CMK (cell line): ENCODE measurements around the gene ZNF692.

Experiments
- DNase-seq: peaks from one replicate; pipeline ENCODE4 v3.0.0-alpha.2; 2010; ENCODE audit warnings: low read depth

Gene ZNF692

DNA sequence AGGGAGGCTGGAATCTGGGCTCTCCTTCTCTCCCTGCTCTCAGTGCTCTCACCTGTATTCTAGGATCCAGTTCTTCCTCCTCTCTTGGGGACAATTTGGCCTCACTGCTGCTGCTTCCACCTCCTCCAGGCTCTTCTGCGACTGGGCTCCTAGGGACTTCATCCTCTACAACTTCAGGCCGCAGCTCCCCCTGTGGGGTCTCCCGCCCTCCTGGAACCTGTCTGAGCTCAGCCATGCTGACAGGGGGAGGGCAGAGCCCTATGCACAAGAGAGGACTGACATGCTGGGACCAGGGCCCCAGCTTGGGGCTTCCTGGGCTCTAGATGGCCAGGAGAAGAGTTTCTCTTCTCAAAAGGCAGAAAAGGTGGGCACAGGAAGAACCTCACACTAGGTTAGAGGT lies 34.2 kb downstream of the ZNF692 start:
- no peak for DNase-seq

DNA sequence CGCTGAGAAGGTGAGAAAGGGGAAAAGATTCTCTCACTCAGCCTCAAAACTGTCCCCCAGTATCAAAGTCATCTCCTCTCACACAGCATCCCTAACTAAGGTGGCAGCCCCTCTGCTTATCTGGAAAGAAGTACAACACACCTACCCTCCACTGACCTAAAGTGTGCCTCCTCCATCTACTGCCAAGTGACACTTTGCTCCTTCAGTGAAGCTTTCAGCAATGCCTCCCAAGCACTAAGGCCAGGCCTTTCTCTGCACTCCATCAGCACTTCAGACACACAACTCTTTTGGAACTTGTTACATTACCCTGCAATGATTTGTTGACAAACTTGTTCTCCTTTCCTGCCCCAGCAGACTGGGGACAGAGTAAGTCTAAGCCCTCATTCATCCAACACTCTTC lies 34.6 kb downstream of the ZNF692 start:
- no peak for DNase-seq

DNA sequence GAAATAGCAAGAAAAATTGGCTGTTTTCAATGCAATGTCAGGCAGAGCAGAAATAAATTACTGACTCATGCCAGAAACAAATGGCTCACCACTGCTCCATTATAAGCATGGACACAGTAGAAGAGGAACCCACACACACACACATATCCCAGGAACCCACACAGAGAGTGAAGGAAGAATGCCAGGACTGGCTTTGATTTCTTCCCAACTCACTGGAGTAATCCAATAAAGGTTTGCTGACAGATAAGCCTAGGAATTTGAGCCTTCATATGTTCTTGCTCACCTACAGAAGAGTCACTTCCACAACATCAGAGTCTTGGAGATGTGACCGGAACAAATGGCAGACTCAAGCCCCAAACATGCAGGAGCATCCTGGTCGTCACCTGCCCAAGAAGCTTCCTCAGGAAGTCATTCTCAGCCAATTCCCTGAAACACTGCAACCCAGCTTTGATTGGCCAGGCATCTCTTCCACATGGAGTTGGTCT lies 35.3 kb downstream of the ZNF692 start:
- no peak for DNase-seq

DNA sequence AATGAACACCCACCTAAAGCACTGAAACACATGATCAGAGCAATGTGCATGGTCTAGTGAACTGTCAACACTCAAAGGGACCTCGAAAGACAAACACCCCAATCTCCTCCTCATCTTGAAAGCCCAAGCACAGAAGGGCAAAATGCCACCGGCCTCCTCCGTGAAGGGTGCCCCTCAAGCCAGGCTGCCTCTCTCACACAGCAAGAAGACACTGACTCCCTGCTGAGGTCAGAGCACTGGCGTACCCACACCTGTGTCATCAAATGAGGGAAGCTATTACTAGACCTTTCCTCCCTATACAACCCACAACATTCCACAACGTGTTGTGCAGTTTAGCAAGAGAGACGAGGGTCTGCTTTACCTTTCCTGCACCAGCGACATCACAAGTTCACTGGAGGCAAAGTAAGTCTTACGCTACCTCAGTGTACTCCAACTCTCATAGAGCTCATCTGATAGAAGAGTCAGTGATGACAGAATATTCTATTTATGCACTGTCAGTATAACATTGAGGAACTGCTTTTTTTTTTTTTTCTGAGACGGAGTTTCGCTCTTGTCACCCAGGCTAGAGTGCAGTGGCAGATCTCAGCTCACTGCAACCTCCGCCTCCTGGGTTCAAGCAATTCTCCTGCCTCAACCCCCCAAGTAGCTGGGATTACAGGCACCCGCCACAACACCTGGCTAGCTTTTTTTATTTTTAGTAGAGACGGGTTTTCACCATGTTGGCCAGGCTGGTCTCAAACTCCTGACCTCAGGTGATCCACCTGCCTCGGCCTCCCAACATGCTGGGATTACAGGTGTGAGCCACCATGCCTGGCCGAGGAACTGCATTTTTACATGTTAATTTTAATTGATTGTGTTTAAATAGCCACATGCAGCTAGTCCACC lies 36.5 kb downstream of the ZNF692 start:
- DNase-seq = no peak

DNA sequence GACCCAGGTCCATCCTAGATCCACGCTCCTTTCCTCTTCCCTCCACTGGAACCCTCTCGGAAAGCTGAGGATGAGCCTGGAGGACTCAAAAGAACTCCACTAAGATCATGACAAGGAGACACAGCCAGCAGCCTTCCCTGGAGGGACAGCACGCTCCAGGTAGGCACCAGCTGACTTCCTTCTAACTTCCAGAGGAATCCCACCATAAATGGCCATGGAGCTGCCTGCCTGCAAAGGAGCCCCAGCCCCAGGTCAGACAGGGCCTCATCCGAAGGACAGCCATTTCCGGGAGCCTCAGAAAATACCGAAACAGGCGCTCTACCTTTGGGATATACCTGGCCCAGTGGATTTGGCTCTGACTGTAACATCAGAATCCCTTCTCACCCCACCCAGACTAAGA lies 37.2 kb downstream of the ZNF692 start:
- no peak for DNase-seq

DNA sequence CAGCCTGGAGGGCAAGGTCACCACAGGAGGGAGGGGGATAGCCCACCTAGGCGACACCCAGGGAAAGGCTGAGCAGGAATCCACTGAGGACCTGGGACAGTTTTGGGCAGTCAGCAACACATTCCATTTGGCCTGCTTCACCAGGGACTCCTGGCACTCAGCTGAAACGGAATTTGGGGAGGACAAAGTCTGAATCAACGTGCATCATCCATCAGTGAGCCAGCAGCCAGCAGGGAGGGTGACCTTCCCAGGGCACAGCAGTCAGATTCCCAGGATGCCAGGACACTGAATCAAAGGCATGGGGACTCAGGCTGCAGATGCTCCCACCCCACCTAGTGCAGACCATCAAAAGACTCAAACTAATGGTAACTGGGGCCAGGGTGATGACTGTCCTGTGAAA lies 37.8 kb downstream of the ZNF692 start:
- DNase-seq = no peak

DNA sequence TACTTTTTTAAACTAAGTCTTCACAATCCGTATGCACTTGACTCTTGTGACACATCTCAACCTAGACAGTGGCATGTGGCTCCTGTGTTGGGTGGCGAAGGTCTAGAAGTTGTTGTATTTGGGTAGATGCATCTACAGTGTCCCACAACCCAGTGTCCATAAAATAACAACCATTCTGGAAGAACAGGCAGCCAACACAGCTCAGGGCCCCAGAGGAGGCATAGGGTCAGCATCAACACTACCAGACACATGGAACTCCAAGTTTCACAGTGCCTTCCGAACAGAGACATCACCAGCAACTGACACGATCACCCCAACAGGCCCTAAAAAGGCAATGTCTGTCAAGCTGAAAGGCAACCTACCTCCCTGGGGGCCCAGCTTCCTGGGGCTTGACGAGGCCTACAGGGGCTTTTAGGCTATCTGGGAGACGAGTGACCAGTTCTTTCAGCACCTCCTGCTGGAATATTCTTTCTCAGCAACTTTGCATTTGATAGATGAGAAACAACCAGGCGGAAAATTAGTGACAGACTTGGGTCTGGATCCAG lies 38.8 kb downstream of the ZNF692 start:
- no peak for DNase-seq

DNA sequence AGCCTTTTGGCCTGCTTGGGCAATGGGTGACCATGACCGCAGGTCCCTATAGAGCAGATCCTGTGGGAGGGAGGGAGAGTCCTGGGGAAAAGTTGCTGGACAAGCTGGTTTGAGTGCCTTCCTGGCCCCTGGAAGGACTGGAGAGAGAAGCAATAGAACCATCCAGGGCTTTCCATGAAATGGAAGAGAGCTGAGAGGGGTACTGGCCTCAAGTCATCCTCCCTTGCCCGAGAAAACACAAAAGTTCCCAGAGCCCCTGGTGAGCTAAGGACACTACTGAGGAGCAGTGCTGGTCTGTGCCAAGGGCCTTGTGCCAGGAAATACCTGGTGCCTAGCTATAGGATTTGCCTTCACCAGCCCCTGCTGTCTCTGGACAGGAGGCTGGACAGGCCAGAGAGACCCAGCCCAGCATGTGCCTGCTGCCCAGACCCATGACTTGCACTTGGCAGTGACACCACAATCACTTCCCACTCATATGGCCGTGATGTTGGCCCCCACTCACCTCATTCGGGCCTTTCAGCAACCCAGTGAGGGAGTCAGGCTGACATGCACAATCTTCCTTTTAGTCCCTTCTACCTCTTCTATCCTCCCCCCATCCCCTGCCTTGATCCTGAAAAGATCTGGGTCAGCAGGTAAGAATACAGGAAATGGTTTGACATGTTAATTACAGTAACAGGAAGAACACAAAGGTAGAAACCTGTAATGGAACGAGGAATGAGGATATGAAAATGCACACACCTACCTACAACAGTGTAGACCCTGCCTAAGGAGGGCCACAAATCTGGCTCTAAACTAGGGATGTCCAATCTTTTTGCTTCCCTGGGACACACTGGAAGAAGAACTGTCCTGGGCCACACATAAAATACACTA lies 40.1 kb downstream of the ZNF692 start:
- DNase-seq = no peak

DNA sequence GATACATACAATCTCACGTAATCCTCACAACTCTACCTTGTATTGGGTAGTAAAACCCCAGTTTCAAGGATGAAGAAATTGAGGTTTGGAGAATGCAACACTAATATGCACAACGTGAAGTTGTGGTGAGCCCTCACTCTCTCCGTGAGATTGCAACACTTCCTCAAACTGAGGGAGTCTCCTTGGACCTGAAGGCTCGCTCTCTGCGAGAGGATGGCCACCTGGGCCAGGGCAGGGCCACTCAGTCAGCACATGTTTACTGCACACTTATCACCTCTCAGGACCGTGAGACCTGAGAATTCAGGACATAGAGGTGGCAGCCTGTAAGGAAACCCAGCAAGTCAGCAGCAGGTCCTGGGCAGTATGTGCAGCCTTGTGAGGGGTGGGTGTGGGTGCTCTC lies 41.8 kb downstream of the ZNF692 start:
- DNase-seq = no peak

DNA sequence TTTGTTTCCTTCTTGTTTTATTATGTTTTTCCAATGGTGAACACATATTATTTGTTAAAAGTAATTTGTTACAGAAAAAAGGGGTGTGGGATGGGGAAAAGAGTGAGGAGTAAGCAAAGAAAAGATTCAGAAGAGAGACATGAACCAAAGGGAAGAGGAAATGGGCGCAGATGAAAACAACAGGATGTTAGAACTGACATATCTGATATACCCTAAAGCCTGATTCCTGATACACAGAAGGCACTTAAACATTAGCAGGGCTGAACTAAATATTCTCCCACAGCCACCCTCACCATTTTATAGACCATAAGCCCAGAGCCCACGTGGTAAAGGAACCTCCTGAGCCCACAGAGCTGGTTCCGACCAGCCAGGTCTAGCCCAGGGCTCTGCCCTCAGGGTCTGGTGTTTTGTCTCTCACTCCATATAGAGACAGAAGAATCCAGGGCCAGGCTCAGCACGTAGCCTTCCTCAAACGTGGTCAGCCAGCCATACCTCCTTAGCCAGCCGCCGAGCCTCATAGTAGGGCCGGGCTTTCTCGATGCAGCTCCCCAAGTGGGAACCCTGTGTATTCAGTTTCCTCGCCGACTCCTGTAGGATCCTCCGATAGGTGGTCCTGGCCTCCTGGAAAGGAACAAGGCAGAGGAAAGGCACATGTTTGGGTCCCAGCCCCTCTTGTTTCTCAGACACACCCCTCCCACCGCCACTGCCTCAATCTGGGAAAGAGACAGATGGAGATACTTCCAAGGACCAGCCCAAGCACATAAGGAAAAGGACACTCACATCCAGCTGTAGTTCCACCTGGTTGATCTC lies 42.6 kb downstream of the ZNF692 start:
- no peak for DNase-seq

DNA sequence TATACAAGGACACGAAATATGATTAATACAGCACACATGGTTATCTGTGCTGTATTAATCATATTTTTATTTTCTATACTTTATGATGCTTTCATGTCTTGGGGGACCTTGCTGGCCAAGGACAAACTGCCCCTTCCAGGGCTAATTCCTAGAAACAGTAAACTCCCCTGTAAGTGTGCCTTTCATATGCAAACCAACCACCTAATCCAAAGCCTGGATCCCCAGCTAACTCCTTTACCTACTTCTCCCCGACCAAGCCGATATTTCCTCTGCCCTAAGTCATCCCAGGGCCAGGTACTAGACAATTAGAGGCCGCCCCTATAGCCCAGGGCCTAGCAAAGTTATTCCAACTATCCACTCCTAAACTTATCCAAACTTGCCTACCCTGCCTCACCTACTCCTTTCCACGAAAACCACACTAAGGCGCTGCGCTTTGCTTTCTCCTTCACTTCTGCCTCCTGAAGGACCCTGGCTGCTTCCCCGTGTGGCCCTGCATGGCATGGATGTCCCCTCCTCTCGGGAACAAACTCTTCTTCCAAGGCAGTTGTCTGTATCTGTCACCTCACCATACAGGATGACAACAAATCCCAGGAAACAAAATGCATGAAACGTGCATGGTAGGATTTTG lies 43.4 kb downstream of the ZNF692 start:
- no peak for DNase-seq

DNA sequence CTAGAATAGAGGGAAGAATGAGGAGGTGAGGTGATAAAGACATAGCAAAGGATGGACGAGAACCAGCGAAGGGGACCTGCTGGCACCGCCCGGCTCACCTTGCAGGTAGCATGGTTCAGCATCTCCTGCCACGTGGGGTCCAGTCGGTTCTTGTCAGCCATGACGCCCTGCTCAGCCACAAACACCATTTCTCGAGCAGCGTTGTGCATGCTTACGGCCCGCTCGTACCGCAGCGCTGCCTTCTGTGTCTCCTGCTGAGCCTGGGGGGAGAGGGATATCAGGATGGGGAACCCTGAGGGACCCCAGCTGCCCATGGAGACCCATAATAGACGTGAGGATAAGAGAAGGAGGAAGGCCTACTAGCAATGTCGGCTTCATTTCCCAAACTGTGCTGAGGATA lies 44.5 kb downstream of the ZNF692 start:
- DNase-seq = no peak

DNA sequence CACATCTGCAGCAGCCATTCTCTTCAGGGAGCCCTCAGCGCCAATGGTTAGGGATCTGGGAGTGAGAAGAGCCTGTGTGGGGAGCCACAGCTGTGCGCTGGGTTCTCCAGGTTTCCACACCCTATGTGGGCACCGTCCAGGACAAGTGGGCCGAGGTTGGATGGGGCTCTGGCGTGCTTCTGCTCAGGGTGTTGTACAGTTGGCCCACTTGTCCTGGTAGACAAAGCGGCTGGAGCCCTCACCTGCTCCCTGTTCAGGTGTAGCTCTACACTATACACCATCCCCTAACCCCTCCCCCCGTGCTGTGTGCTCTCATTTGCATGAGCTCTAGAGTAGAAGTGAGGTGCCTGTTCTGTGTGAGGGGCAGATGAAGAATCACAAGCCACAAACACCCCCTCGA lies 45.3 kb downstream of the ZNF692 start:
- DNase-seq = no peak

DNA sequence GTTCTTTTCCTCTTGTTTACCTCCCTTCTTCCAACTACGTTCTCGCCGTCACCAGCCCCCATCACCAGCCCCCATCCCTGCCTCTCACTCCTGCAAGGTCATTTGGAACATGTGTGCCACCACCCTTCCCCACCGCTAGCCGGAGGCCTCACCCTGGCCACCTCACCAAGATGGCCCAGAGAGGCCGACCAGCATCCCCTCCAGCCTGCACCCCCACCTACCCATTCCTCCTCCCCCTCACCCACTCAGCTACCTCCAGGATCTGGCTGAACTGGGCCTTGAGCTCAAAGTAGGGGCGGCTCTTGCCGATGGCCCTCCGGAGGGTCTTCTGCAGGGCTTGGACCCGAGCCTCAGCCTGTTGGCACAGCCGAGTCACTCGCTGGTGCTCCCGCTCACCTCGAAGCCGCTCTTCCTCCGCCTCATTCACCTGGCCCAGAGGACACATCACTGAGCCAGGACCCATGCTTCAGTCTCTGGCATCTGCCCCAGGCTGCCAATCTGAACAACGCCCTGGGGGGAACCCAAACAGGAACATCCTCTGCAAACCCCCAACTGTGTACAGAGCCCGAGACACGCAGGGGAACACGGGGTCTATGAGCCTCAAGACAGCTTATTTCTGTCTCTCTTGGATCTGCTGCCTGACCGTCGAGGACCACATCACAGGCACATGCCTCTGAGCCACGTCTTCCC lies 46.0 kb downstream of the ZNF692 start:
- no peak for DNase-seq

DNA sequence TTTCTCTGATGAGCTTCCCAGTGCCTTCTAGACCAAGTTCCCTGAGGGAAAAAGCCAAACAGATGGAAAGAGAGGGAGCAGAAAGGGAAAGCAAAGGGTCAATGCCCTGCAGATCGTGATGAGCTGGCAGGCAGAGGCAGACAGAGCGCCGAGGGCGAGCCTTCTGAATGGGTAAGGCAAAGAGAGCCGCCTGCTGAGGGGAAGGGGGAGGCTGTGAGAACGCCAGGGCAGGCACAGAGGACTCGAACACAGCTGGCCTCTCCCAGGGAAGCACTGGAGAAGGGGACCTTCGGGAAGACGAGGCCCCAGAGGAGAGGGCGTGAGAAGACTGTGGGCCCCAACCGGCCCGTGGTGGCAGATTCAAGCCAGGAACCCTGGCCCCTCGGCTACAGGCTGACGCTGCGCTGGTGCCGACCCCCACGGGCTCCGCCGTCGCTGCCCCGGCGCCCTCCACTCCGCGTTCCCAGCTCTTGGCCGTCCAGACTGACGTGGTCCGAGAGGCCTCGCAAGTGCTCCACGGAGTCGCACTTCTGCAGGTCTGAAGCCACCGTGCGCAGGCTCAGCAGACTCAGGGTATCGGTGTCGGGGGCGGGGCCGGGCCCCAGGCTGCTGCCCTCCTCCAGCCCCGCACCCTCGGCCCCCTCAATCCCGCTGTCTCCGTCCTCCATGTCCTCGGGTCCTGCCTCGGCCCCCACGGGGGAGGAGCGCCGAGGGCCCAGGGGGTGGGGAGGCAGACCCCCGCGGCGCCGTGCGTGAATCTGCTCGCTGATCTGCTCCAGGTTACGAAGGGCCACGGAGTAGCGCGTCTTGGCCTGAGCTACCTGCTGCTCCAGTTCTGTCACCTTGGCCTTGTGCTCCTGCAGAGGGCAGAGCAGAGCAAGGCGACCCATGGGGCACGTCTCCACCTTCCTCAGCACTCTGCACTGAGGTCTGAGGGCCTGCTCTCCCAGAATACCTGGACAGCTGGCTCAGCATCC lies 47.1 kb downstream of the ZNF692 start:
- no peak for DNase-seq

DNA sequence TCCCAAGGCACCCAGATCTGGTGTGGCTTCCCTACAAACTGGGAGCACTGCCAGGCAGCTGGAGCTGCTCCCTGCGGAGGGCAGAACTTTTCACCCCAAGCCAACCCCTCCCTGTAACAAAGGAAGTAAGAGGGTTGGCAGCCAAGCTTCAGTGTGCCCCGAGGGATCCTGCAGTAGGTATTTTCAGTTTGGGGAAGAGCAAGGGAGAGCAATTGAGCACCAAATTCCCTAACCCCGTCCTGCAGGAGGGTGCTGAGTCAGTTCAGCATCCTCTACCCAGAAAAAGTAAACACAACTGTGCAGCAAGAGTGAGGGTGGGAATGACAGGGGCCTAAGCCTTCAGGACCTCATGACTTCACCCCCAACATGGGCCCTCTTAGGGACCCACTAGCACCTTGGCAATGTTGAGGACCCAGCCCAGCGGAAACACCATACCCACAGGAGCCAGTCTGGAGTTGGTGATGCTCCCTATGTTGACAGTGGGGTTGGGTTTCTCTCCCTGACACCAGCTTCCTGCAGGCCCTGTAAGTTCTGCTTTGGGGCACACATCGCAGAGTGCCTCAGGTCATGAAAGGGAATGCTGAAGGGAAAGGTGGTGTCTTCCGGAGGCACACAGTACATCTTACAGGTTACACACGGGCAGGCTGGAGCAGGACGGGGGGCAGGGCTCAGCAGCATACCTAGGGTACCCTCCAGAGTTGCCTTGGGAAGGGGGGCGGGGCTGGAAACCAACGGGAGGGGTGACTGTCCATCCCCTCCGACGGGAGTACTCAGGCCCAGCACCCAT lies 48.0 kb downstream of the ZNF692 start:
- no peak for DNase-seq

DNA sequence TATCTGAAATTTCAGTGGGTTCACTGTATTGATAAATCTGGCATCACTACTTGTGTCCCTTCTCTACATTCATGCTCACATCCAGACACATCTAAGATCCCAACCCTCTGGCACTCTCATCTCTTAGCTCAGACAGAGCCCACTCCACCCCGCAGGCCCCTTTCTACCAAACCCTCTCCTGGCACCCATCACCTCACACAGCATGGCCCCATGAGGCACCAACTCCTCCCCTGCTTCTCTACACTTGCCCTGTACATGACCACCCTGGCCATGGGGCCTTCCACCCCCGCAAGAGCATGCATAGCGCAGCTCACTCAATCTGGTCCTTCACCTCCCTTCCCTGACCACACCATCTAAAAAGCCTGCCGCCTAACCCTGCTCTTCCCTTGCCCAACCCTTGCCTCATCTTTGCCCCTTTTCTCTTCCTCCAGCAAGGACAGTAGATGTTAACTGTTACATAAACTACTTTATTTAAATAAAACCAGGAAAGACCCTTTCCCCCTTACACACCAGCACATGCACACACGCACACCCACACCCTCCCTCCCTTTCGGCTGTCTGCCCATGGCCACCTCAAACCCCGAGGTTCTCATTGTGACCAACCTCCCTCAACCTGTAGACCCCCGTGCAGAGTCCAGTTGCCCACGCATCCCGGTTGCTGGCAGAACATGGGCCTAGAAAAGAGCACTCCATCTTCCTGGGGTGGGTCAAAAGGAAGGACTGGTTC lies 48.7 kb downstream of the ZNF692 start:
- DNase-seq = no peak

DNA sequence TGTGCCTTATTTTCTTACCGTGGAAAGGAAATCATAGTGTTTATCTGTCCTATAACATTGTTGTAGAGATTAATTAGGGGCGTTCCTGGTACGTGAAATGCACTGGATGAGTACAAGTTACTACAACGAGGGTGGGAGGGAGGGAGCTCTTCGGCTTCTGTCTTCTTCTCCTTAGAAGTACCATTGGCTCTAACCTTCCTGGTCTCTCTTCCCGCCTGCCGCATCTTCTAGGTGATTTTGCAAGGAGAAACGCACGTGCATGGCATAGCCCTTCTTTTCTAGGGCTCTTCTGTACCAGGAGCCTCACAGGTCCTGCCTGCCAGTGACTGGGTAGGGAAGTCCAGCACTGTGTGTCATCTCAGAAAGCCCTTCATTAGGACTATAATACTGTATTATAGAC lies 50.0 kb downstream of the ZNF692 start:
- no peak for DNase-seq
